ENCODE measurements around the gene NALCN.

Gene NALCN

GRCh38 chr13:101416181-101417042, at the start of gene NALCN:
NALCN (minus strand) TSS chr13:101416508; CDS start chr13:101399126, 17,382 bp downstream.
- no peak for TF ChIP-seq CTCF (IDR thresholded peaks at IDR 0.05; ENCODE audit: extremely low read depth, missing control alignments)
- DNase-seq (ENCODE audit: low spot score): no peak

GRCh38 chr13:101465877-101466276, 49.6 kb upstream of the NALCN start:
- no peak for TF ChIP-seq CTCF (IDR thresholded peaks at IDR 0.05; ENCODE audit: extremely low read depth, missing control alignments)
- no peak for DNase-seq (ENCODE audit: low spot score)

GRCh38 chr13:101457176-101457575, 40.9 kb upstream of the NALCN start:
- DNase-seq (ENCODE audit: low spot score): no peak
- TF ChIP-seq CTCF (IDR thresholded peaks at IDR 0.05; ENCODE audit: extremely low read depth, missing control alignments): no peak

GRCh38 chr13:101455863-101456262, 39.6 kb upstream of the NALCN start:
- no peak for DNase-seq (ENCODE audit: low spot score)
- TF ChIP-seq CTCF (IDR thresholded peaks at IDR 0.05; ENCODE audit: extremely low read depth, missing control alignments): no peak

- no peak for DNase-seq (ENCODE audit: low spot score)
- no peak for TF ChIP-seq CTCF (IDR thresholded peaks at IDR 0.05; ENCODE audit: extremely low read depth, missing control alignments)
These were observed 38.5 kb upstream of the NALCN start for GRCh38 chr13:101454767-101455166.

GRCh38 chr13:101453784-101454201, 37.5 kb upstream of the NALCN start:
- no peak for TF ChIP-seq CTCF (IDR thresholded peaks at IDR 0.05; ENCODE audit: extremely low read depth, missing control alignments)
- DNase-seq (ENCODE audit: low spot score): peak; percentile 19
